HG02571 (cell line): ENCODE measurements around the gene AK8.

Experiments
- ATAC-seq: cut with Tn5 transposase; IDR thresholded peaks from one replicate; pipeline ENCODE4 v1.9.1; 2021; ENCODE audit warnings: mild to moderate bottlenecking, moderate library complexity; ENCODE audit not compliant: unreplicated experiment

AK8 gene

GRCh38 chr9:132800038-132800648, 77.9 kb downstream of the AK8 start:
- no peak for ATAC-seq

GRCh38 chr9:132798817-132799790, 79.0 kb downstream of the AK8 start:
- ATAC-seq: no peak

- no peak for ATAC-seq
These were observed 80.0 kb downstream of the AK8 start for GRCh38 chr9:132797861-132798659.

GRCh38 chr9:132795511-132796303, 82.4 kb downstream of the AK8 start:
- ATAC-seq: no peak

- ATAC-seq: no peak
These were observed 83.2 kb downstream of the AK8 start for GRCh38 chr9:132794730-132795380.

- no peak for ATAC-seq
These were observed 84.2 kb downstream of the AK8 start for GRCh38 chr9:132793606-132794580.

GRCh38 chr9:132792547-132792946, 85.5 kb downstream of the AK8 start:
- ATAC-seq: no peak

GRCh38 chr9:132791699-132792240, 86.3 kb downstream of the AK8 start:
- ATAC-seq: no peak

GRCh38 chr9:132789719-132790118, 88.4 kb downstream of the AK8 start:
- ATAC-seq: no peak

- ATAC-seq: no peak
These were observed 89.7 kb downstream of the AK8 start for GRCh38 chr9:132788378-132788777.

GRCh38 chr9:132787748-132788159, 90.3 kb downstream of the AK8 start:
- ATAC-seq: no peak

- ATAC-seq: no peak
These were observed 93.7 kb downstream of the AK8 start for GRCh38 chr9:132784286-132784830.

- ATAC-seq: no peak
These were observed 95.1 kb downstream of the AK8 start for GRCh38 chr9:132783006-132783405.

- ATAC-seq: no peak
These were observed 96.0 kb downstream of the AK8 start for GRCh38 chr9:132782037-132782436.

- no peak for ATAC-seq
These were observed 97.7 kb downstream of the AK8 start for GRCh38 chr9:132780230-132781007.

GRCh38 chr9:132776891-132777290, 101.2 kb downstream of the AK8 start:
- ATAC-seq: no peak

- ATAC-seq: no peak
These were observed 101.8 kb downstream of the AK8 start for GRCh38 chr9:132776268-132776667.

- ATAC-seq: no peak
These were observed 102.4 kb downstream of the AK8 start for GRCh38 chr9:132775720-132776119.
